ENCODE measurements around the gene PRM1. TPM values are rescaled to one million over a fixed set of nuclear protein-coding genes. Genes with fewer than 3 reads are reported as not detected.

The PRM1 gene, protein sequence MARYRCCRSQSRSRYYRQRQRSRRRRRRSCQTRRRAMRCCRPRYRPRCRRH
- total RNA-seq: not detected in 2 replicates

GRCh38 chr16:11280616-11281522, at the start of gene PRM1:
TSS of gene PRM1 (minus strand) at chr16:11281330. CDS start at chr16:11281238, 92 bp downstream.

GRCh38 chr16:11276143-11276895, 4.8 kb downstream of the PRM1 start, which contains the start of gene PRM2:
TSS of gene PRM2 (minus strand) at chr16:11276480. CDS start at chr16:11276370, 110 bp downstream.

GRCh38 chr16:11272921-11273720, 8.0 kb downstream of the PRM1 start, which contains the start of gene PRM3:
TSS of gene PRM3 (minus strand) at chr16:11273629. CDS start at chr16:11273595, 34 bp downstream.

GRCh38 chr16:11268921-11269375, 12.2 kb downstream of the PRM1 start, which contains the start of gene TNP2:
TSS of gene TNP2 (minus strand) at chr16:11269325. CDS start at chr16:11269262, 63 bp downstream.

DNA sequence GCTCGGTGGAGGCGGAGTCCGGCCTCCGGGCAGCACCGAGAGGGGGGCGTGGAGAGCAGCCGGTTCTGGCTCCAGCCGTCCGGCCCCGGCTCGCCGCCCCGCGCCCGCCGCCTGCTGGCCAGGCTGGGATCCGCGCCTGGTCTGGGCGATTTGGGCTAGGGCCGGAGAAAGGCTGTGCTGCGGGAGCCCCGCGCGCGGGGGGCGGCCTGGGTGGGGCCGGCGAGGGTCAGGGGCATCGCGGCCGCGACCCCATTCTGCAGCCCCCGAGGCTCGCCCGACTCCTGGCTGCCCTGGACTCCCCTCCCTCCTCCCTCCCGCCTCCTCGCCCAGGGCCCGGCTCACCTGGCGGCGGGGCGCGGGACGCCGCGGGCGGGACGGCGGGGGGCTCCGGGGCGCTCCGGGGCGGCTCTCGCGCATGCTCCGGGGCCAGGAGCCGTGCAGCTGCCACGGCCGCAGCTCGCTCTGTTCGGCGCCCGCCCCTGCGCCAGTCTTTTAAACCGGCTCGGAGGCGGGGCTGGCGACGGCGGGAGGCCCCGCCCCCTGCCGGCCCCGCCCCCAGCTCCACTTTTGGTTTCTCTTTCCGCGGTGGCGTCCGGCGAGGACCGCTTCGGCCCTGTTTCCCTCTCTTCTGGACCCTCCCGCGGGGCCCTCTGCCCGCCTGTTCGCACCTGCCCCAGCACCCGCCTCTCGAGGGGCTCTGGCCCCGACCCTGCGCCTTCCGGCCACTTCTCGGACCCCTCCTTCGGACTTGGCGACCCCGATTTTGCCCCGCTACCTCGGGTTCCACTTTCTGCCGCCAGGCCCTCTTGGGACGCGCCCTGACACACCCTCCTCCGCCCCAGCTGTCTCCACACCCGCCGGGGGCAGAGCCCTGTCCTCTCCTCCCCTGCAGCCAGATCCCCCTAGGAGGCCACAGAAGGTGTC, 25.1 kb downstream of the PRM1 start, which contains the start of gene SOCS1:
Gene SOCS1, minus strand, starts transcription at position 468 of the 924 bp plus-strand sequence. CDS start 726 bp downstream, outside the sequence.

Small RNA genes lying within 50 kb of the gene (small RNA-seq; reads per million reads assigned to genes)
- gene MIR548H2 (not detected), gene RF00019 (not detected), gene RF00554 (not detected)

Other genes with a start within 250 kb of the PRM1 start
- gene SOCS1, start 25.1 kb downstream of the PRM1 start, total RNA-seq: 10.3 and 22.0 TPM in 2 replicates
- not detected in 2 replicates for gene TNP2, start 12.0 kb downstream of the PRM1 start, total RNA-seq
- not detected in 2 replicates for gene PRM3, start 7.7 kb downstream of the PRM1 start, total RNA-seq
- not detected in 2 replicates for gene PRM2, start 4.8 kb downstream of the PRM1 start, total RNA-seq
- gene RMI2, start 64.1 kb upstream of the PRM1 start, total RNA-seq: 9.0 and 11.3 TPM in 2 replicates

All from placental epithelial cell (primary cell).